HepG2 (cell line): Measurements from ENCODE around the gene AAMP.

Source experiments
- CHCHD3 ChIP-seq: sonication (generic); formaldehyde crosslinking; IDR thresholded peaks from 2 replicates; pipeline ENCODE4 v1.8.0; 2022; ENCODE audit warnings: mild to moderate bottlenecking, missing genetic modification reagents, moderate library complexity
- SIX1 ChIP-seq: sonication (generic); formaldehyde crosslinking; IDR thresholded peaks from 2 replicates; pipeline ENCODE4 v1.4.0; 2020; ENCODE audit warnings: missing genetic modification reagents, borderline replicate concordance
- TAF1 ChIP-seq: sonication (generic); formaldehyde crosslinking; IDR thresholded peaks from 2 replicates; pipeline ENCODE4 v1.4.0; 2020; ENCODE audit warnings: missing genetic modification reagents

DNA sequence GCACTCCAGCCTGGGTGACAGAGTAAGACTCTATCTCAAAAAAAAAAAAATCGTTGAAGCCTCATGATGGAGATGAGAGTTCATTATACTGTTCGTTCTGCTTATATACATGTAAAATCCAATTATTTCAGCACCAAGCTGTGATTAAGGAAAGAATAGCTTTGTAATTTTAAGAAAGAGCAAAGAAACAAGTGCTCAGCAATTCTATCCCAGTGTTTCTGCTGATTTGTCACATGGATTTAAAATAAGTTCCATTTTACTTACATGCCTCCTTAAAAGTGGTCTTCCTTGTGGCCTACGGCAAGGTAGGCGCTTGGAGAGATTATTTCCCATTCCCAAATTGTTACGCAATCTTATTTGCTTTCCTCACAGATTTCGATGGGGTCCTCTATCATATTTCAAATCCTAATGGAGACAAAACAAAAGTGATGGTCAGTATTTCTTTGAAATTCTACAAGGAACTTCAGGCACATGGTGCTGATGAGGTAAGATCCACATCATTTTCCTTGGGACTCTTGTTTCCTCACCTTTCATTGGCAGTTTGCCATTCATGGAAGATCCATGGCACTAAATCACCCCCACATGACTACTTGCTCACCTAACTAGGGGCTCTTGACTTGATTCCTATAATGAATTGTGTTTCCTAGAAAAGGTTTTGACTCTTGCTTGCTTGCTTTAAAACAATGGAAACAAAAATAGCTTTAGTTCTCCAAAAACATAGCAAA, 41.4 kb downstream of the AAMP start:
- TF ChIP-seq CHCHD3 (no peak), TAF1 (CRISPR knock-in tag) (no peak), SIX1 (CRISPR knock-in tag) (no peak)
